HEK293T (cell line): ENCODE results near the gene RNF112.

Source experiments
- ARNT ChIP-seq: fragments of 450-650 bp; IDR thresholded peaks from 2 replicates; pipeline ENCODE4 v1.6.1; 2017; ENCODE audit warnings: mild to moderate bottlenecking
- BHLHE40 ChIP-seq: fragments of 450-650 bp; IDR thresholded peaks from 2 replicates; pipeline ENCODE4 v1.6.1; 2016; ENCODE audit warnings: mild to moderate bottlenecking, moderate library complexity, borderline replicate concordance
- ELF4 ChIP-seq: fragments of 450-650 bp; IDR thresholded peaks from 2 replicates; pipeline ENCODE4 v1.6.1; 2017; ENCODE audit warnings: antibody characterized with exemption
- FOXA1 ChIP-seq: fragments of 450-650 bp; IDR thresholded peaks from 2 replicates; pipeline ENCODE4 v1.6.1; 2016; ENCODE audit warnings: mild to moderate bottlenecking
- FOXK2 ChIP-seq: fragments of 450-650 bp; IDR thresholded peaks from 2 replicates; pipeline ENCODE4 v1.6.1; 2016; ENCODE audit warnings: mild to moderate bottlenecking
- FOXM1 ChIP-seq: fragments of 450-650 bp; IDR thresholded peaks from 2 replicates; pipeline ENCODE4 v1.6.1; 2017; ENCODE audit warnings: mild to moderate bottlenecking, borderline replicate concordance
- HDGF ChIP-seq: fragments of 450-650 bp; IDR thresholded peaks from 2 replicates; pipeline ENCODE4 v1.6.1; 2017; ENCODE audit warnings: antibody characterized with exemption, borderline replicate concordance
- LEF1 ChIP-seq: fragments of 450-650 bp; IDR thresholded peaks from 2 replicates; pipeline ENCODE4 v1.6.1; 2017; ENCODE audit warnings: mild to moderate bottlenecking, borderline replicate concordance
- NFRKB ChIP-seq: fragments of 450-650 bp; IDR thresholded peaks from 2 replicates; pipeline ENCODE4 v1.6.1; 2016; ENCODE audit warnings: mild to moderate bottlenecking, moderate library complexity
- PKNOX1 ChIP-seq: fragments of 450-650 bp; IDR thresholded peaks from 2 replicates; pipeline ENCODE4 v1.6.1; 2016
- TARDBP ChIP-seq: fragments of 450-650 bp; IDR thresholded peaks from 2 replicates; pipeline ENCODE4 v1.6.1; 2016

GRCh38 chr17:19386051-19386929 lies 24.7 kb upstream of the RNF112 start:
- no peak for TF ChIP-seq TARDBP
- no peak for TF ChIP-seq FOXA1
- no peak for TF ChIP-seq ARNT
- TF ChIP-seq PKNOX1 = no peak
- no peak for TF ChIP-seq HDGF
- TF ChIP-seq FOXK2 = no peak
- TF ChIP-seq ELF4 = no peak
- TF ChIP-seq NFRKB = no peak
- TF ChIP-seq BHLHE40 = no peak
- TF ChIP-seq FOXM1 = no peak
- no peak for TF ChIP-seq LEF1
